GM13976 (cell line): ENCODE data around the gene CCDC33.

Experiments
- DNase-seq: peaks from one replicate; pipeline ENCODE4 v3.0.0; 2012; ENCODE audit warnings: low spot score
- in situ Hi-C: fragments of 300-500 bp; cut with MboI; formaldehyde crosslinking; loops from one replicate; pipeline ENCODE4 v1.12.0; 2022; ENCODE audit warnings: low sequenced_read_pairs, mixed read lengths, inconsistent platforms; ENCODE audit not compliant: unreplicated experiment
- TF ChIP-seq, protein P1 (sequence below): IDR thresholded peaks from 2 replicates; pipeline ENCODE4 v1.5.1; 2012; ENCODE audit warnings: borderline replicate concordance, mild to moderate bottlenecking; ENCODE audit not compliant: insufficient read depth; ENCODE audit errors: extremely low read depth, missing control alignments, control extremely low read depth

CCDC33 gene

DNA sequence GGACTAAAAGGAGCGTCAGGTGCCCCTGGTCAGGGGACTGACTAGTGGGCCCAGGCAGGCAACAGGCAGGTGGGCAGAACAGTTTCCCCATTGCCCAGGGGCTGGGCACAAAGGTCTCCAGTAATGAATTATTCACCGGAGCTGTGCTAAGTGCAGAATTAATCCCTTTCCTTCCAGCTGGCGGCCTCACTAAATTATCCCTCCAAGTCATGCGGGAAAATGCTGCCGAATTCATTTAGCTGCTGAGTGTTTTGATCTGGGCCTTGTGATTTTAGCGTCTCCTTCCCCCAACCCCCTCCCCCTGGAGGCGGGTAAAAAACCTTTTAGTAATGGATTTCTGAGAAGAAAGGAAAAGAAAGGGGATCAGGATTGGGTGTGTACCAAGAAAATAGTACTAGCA is 47.2 kb downstream of the CCDC33 start:
- no peak for DNase-seq
- in situ Hi-C loops, result no loop called here
- TF ChIP-seq, protein P1, sequence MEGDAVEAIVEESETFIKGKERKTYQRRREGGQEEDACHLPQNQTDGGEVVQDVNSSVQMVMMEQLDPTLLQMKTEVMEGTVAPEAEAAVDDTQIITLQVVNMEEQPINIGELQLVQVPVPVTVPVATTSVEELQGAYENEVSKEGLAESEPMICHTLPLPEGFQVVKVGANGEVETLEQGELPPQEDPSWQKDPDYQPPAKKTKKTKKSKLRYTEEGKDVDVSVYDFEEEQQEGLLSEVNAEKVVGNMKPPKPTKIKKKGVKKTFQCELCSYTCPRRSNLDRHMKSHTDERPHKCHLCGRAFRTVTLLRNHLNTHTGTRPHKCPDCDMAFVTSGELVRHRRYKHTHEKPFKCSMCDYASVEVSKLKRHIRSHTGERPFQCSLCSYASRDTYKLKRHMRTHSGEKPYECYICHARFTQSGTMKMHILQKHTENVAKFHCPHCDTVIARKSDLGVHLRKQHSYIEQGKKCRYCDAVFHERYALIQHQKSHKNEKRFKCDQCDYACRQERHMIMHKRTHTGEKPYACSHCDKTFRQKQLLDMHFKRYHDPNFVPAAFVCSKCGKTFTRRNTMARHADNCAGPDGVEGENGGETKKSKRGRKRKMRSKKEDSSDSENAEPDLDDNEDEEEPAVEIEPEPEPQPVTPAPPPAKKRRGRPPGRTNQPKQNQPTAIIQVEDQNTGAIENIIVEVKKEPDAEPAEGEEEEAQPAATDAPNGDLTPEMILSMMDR, result no peak

- TF ChIP-seq, protein P1, result no peak
- in situ Hi-C loops, result no loop called here
- no peak for DNase-seq
Measured at GRCh38 chr15:74289671-74290070, 53.5 kb downstream of the CCDC33 start.

DNA sequence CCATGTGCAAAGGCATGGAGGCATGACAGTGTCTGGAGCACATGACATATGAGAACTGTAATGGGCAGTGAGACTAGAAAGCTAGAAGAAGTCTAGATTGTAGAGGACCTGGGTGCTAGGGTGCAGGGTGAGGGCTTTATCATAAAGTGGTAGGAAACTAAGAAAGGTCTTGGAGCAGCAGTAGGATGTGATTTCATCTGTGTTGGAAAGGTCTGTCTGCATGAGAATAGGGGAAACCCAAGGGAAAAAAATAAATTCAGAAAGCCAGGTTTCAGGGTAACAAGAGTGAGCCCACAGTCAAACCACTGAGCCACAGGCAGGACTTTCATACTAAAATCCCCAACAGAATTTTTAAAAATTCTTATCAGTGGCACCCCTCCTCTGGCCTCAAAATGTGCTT is 54.5 kb downstream of the CCDC33 start:
- no peak for DNase-seq
- in situ Hi-C loops, result no loop called here
- TF ChIP-seq, protein P1, result no peak

GRCh38 chr15:74291101-74292071 is 55.3 kb downstream of the CCDC33 start:
- peak; percentile 88 for DNase-seq
- TF ChIP-seq, protein P1, result no peak
- in situ Hi-C loops, result no loop called here

DNA sequence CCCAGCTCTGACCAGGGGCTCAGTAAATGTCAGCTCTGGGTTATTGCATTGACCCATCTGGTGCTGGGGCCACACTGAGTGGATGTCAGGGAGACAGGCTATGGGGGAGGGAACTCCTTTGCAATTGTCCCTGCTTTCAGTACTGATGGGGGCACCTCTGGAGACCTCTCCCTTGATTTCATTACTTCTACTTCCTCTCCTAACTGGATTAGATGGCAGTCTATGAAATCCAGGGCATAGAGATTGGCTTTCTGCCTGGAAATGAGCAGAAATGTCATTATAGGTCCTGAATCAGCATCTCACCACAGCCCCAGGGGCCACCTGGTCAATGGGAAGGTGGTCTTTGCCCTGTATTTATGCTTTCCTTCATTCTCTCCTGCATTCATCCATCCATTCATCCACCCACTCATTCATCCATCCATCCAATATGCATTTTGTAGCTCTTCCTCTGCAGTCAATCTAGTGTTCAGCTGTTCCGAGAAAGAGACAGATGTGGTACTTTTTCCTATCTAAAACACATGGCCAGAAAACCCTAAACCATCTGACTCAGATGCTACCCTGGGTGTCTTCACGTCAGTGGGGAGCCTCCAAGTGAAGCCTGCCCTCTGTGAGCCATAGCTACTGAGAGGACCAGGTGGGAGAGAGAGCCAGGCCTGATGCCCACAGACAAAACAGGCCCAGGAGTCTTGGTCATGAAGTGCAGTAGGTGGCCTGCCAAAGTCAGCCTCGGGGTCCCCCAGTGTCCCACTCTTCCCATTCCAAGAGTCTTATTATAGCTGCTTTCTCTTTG is 57.1 kb downstream of the CCDC33 start:
- TF ChIP-seq, protein P1, result no peak
- in situ Hi-C loops, result no loop called here
- DNase-seq, result no peak

- in situ Hi-C loops, result no loop called here
- DNase-seq, result no peak
- TF ChIP-seq, protein P1, result no peak
Measured at GRCh38 chr15:74294010-74294409, 57.9 kb downstream of the CCDC33 start.
